Muscle layer of colon (tissue), 2 donors: ENCODE results near the gene GASK1B.

Experiments used
- H3K27ac ChIP-seq: one replicate; pipeline ENCODE4 v1.7.0; 2013; ENCODE audit warnings: low read depth, mild to moderate bottlenecking, low read length, moderate library complexity
- H3K27me3 ChIP-seq, 2 donors: one replicate each; pipeline ENCODE4 v1.7.0; 2013; ENCODE audit warnings: low read length in 2 of 2, mild to moderate bottlenecking in 2 of 2; ENCODE audit not compliant: insufficient read depth in 2 of 2, control insufficient read depth in 1 of 2
- H3K36me3 ChIP-seq: one replicate; pipeline ENCODE4 v1.7.0; 2013; ENCODE audit warnings: mild to moderate bottlenecking, low read length; ENCODE audit not compliant: insufficient read depth
- H3K4me1 ChIP-seq: one replicate; pipeline ENCODE4 v1.7.0; 2013; ENCODE audit warnings: mild to moderate bottlenecking, low read length; ENCODE audit not compliant: insufficient read depth
- H3K4me3 ChIP-seq, 2 donors: one replicate each; pipeline ENCODE4 v1.7.0; 2013; ENCODE audit warnings: low read length in 2 of 2, low read depth in 1 of 2, mild to moderate bottlenecking in 1 of 2, moderate library complexity in 1 of 2
- H3K9ac ChIP-seq: one replicate; pipeline ENCODE4 v1.7.0; 2013; ENCODE audit warnings: low read length
- H3K9me3 ChIP-seq: one replicate; pipeline ENCODE4 v1.7.0; 2013; ENCODE audit warnings: mild to moderate bottlenecking, low read length
- donor health status: abdominal sarcoma.
- donor health status: Adenocarcinoma of cecum.

Gene GASK1B

DNA sequence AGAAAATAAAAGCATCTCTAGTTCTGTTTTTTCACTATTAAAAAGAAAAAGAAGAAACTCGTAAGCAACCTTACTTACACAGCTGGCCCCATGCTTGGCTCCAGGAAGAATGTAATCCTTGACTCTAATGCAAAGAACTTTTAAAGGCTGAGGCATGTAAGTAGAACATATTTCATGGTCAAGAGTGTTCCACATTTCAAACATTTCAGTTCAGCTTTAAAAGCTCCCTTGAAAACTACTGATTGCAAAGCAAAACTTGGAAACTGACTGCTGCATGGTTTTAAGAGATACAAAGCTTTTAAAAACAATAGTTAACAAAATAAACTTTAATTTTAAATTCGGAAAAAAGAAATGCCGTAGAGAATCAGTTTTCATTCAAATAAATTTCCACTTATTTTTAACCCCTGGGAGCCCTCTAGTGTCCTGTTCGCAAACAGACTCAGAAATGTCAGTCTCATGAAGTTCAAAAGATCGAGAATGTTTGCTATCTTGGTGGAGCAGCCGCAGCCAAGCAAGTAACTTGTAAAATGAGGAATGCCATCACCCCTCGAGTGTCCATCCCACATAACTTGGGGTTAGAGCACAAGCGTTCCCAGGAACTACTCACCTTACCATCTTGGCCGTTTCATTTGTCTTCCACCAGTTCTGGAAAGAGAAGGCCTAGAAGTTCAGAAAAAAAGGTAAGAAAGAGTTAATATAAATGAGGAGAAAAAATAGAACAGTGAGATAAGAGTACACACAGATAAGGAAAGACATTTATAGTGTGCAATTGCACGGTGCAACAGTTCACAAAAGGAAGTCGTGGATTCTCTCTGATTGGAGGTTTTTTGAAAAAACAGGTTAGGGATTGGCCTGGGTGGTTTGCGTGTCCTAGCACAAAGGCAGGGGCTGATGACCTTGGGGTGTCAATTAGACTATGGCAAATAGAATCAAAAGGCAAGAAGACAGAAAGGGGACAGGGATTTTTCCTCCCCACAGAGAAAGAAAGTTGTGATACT lies at the start of gene GASK1B:
TSS of gene GASK1B (minus strand) at position 765 of the 998 bp plus-strand sequence. CDS start 1,650 bp downstream, outside the sequence.
- H3K9ac ChIP-seq = peak within 1 kb of the TSS; percentile 67

DNA sequence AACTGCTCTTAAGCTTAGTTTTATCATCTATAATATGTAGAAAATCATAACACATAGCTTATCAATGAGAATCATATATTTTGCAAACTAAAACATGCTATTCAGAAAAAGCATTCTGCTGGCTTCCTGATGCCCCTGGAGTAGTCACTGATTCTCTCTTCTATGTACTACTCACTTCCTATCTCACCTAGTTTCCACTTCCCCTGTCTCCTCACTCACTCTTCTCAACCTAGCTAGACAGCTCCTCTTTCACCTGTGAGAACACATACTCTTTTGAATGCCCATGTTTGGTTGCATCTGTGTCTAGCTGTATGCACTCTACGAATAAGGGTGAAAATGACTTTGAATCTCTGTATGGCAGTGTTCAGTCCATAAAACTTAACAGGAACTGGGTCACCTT lies 46.8 kb upstream of the GASK1B start:
- Histone ChIP-seq H3K27me3 (no peaks in the 10 kb centered on the region), H3K4me3 (no peak overlapping the region), H3K4me1 (peaks cover 6% of the 10 kb centered on the region), H3K9ac (no peak overlapping the region), H3K9me3 (no peaks in the 10 kb centered on the region), H3K36me3 (no peaks in the 10 kb centered on the region), H3K27ac (no peak overlapping the region)

More for the DNA sequence above, at the start of gene GASK1B:
- Histone ChIP-seq H3K36me3 (no peaks in the 10 kb centered on the region), H3K27ac (peak within 1 kb of the TSS; percentile 69), H3K27me3 (no peaks in the 10 kb centered on the region), H3K9me3 (no peaks in the 10 kb centered on the region), H3K4me3 (peak within 1 kb of the TSS; percentile 67 to 69), H3K4me1 (peaks cover 34% of the 10 kb centered on the region)

DNA sequence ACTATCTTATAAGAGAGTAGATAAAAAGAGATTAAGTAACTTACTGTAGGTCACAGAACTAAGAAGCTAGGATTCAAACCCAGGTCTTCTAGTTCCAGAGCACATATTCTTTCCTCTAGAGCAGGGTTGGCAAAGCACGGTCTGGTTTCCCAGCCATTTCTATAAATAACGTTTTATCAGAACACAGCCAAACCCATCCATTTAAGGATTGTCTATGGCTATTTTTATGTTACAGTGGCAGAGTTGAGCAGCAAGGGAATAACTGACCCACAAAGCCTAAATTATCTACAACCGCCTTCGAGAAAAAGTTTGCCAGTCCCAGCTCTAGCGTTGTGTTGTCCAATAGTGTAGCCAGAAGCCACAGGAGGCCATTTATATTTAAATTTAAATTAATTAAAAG lies 44.9 kb upstream of the GASK1B start:
- no peaks in the 10 kb centered on the region for H3K9me3 ChIP-seq
- peaks cover 6% of the 10 kb centered on the region for H3K4me1 ChIP-seq
- no peak overlapping the region for H3K9ac ChIP-seq
- H3K27me3 ChIP-seq = no peaks in the 10 kb centered on the region
- no peak overlapping the region for H3K4me3 ChIP-seq
- no peaks in the 10 kb centered on the region for H3K36me3 ChIP-seq
- no peak overlapping the region for H3K27ac ChIP-seq

DNA sequence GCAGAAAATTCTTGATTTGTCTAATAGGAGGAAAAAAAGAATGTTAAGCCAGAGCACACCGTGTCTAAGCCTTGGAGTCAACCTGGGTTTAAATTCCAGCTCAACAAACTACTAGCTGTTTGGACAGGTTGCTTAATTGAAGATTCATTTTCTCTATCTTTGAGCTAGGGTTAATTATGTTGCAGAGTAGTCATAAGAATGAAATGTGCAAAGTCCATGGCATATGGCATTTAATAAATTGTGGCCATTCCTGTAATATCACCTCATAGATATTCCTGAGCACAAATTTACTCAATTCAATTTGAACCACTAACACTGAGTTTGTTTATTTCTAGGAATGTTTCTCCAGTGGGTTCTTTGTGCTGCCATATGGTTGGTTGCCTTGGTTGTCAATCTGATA lies 42.0 kb upstream of the GASK1B start:
- Histone ChIP-seq H3K27ac (no peak overlapping the region), H3K36me3 (no peaks in the 10 kb centered on the region), H3K4me3 (no peak overlapping the region), H3K4me1 (peaks cover 13% of the 10 kb centered on the region), H3K9me3 (no peaks in the 10 kb centered on the region), H3K9ac (no peak overlapping the region), H3K27me3 (no peaks in the 10 kb centered on the region)

DNA sequence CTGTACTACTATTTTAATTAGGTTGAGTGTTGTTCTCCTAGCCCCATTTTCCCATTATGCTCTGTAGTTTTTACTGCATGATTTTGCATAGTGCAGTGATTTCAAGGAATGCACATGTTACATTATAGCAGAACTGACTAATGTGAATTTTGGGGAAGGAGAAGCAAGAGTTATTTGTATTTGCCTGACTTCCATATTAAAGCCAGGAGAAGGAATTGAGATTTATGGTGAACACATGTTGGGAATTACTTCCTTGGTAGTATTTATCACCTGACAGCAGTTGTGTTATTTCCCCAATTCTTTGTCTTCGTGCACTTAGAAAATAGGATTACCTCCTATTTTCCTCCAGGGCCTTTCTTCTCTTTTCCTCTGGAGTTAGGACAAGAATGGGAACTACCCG lies 40.6 kb upstream of the GASK1B start:
- H3K4me3 ChIP-seq = no peak overlapping the region
- H3K36me3 ChIP-seq = no peaks in the 10 kb centered on the region
- H3K27me3 ChIP-seq = no peaks in the 10 kb centered on the region
- H3K4me1 ChIP-seq = peaks cover 13% of the 10 kb centered on the region
- no peak overlapping the region for H3K9ac ChIP-seq
- no peak overlapping the region for H3K27ac ChIP-seq
- H3K9me3 ChIP-seq = no peaks in the 10 kb centered on the region

DNA sequence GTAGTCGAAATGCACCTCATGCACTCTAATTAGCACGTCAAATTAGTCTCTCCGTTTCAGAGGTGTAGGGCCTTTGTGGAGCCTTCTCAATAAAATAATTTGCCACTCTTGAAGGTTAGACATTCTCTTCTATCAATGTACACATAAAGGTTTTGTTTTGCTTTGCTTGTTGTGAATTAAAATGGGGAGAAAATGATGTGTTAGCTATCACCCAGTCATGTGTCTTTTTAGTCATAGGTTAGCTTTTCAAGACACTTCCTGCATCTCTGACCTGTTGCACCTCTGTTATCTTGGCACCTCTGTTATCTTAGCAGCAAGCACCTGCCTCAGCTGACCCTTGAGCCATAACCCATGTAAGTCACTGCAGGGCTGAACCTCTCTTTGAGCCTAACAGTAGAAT lies 38.4 kb upstream of the GASK1B start:
- Histone ChIP-seq H3K4me3 (no peak overlapping the region), H3K9me3 (no peaks in the 10 kb centered on the region), H3K4me1 (peaks cover 7% of the 10 kb centered on the region), H3K9ac (no peak overlapping the region), H3K27me3 (no peaks in the 10 kb centered on the region), H3K36me3 (no peaks in the 10 kb centered on the region), H3K27ac (peak overlapping the region; percentile 46)

DNA sequence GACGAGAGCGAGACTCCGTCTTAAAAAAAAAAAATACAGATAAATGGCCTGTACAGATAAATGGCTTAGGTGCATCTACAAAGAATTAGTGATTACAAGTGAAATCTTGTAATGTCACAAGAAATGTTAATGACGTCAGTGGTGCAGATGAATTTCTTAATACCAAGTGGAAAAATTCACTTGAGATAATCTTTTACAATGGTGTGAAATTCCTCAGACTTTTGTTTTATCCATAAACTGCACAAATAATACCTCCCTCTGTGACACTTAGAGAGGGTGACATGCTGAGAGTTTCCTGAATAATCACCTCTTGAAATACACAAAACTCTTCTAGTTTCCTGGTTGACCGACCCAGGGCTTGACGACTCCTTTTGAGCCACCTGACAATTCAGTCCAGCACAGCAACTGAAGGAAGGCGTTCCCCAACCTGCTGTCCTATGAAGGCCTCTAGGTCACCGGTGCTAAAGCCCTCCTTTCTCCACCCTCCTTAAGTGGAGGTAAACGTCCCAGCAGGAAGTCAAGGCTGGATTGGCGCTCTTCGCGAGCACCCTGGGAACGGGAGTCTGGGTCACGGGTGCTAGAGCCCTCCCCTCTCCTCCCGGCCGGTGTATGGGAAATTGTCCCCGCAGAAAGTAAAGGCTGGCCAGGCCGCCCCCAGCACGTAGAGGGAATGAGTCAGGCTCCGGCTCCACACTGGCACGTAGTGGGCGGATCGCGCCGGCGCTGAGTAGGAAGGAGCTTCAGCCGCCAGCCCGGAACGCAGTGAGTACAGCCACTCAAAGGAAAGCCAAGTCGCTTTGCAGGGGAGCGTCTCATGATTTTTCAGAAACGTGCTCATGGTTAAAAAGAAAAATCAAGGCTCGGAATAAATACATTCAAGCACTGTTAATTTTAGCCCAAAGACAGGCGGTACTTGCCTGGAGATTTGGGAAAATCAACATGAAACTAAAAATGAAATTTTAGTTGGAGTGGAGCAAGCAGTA lies 37.3 kb upstream of the GASK1B start, which contains the start of gene TMEM144:
TSS of gene TMEM144 (plus strand) at position 662 of the 983 bp plus-strand sequence. CDS start 2,182 bp downstream, outside the sequence.
- Histone ChIP-seq H3K27ac (peak within 1 kb of the TSS; percentile 73), H3K4me1 (peaks cover 7% of the 10 kb centered on the region), H3K9ac (peak within 1 kb of the TSS; percentile 14)

DNA sequence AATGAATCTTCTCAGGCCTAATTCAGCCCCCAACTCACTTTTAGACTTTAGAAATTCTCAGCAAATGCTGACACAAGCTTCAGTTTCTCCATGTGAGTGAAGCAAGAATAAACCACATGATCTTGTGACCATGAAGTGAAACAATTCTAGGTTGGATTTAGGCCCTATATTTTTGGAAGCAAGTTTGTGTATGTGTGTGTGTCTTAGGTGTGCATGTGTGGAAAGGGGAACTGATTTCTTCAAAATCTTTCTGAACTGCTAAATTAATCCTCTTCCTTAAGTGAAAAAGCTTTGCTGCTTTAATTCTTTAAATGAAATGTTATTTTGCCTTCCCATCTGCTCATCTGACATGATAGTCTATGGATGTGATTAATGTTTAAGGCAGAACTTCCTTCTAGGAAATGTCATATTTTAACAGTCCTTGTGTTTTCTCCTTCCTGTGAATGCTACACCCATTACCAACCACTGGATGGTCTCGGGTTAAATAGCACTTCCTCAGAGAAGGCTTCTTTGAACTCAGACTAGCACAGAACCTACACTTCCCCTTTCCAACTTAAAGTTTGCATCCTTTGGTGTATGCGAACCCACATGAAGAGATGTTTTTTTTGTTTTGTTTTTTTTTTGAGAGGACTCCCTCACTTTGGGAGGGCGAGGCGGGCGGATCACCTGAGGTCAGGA lies 36.3 kb upstream of the GASK1B start:
- Histone ChIP-seq H3K27me3 (no peaks in the 10 kb centered on the region), H3K27ac (no peak overlapping the region), H3K36me3 (no peaks in the 10 kb centered on the region), H3K4me1 (peaks cover 7% of the 10 kb centered on the region), H3K9me3 (no peaks in the 10 kb centered on the region), H3K9ac (no peak overlapping the region), H3K4me3 (no peak overlapping the region)

More for the DNA sequence above, 37.3 kb upstream of the GASK1B start, which contains the start of gene TMEM144:
- no peaks in the 10 kb centered on the region for H3K36me3 ChIP-seq
- H3K27me3 ChIP-seq = no peaks in the 10 kb centered on the region
- no peaks in the 10 kb centered on the region for H3K9me3 ChIP-seq
- peak within 1 kb of the TSS; percentile 53 to 58 for H3K4me3 ChIP-seq

DNA sequence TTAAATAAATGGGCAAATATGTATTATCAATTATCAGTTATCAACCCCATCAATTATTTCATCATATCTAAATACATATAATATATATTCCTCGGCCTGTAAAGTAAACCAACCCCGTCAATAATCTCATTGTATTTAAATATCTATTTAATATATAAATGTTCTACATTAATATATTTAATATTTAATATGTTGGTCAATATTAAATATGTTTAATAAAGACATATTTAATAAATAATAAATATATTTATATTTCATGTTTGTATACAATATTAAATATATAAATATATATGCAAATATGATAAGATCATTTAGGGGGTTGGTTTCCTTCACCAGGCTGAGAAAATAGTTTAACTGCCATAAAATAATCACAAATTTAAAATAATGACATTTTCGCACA lies 31.1 kb upstream of the GASK1B start:
- no peak overlapping the region for H3K27ac ChIP-seq
- H3K9me3 ChIP-seq = no peaks in the 10 kb centered on the region
- no peaks in the 10 kb centered on the region for H3K4me1 ChIP-seq
- no peaks in the 10 kb centered on the region for H3K27me3 ChIP-seq
- no peak overlapping the region for H3K9ac ChIP-seq
- H3K4me3 ChIP-seq = no peak overlapping the region
- H3K36me3 ChIP-seq = no peaks in the 10 kb centered on the region

DNA sequence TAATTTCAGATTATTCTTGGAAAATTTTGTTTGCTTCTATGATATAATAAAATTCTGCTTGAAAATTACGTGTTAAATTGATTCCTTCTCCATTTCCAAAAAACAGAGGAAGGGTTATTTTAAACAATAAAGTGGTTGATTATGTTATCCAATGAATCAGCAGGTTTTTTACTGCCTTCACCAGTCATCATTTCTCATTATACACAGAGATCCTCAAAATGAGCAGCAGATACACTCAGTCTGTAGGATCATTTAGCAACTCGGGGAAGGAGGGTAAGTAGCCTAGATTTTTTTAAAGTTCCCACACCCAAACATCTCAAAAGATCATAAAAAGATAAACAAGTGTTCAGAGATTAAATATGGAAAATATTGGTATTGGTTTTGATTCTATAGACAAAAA lies 30.6 kb upstream of the GASK1B start:
- no peaks in the 10 kb centered on the region for H3K27me3 ChIP-seq
- H3K4me1 ChIP-seq = no peaks in the 10 kb centered on the region
- H3K9ac ChIP-seq = no peak overlapping the region
- H3K9me3 ChIP-seq = no peaks in the 10 kb centered on the region
- no peaks in the 10 kb centered on the region for H3K36me3 ChIP-seq
- H3K27ac ChIP-seq = no peak overlapping the region
- H3K4me3 ChIP-seq = no peak overlapping the region
